Right atrium auricular region (tissue), 2 donors: ENCODE data around the gene NEGR1. TPM values are rescaled to one million over a fixed set of nuclear protein-coding genes. Genes with fewer than 3 reads are reported as not detected.

Experiments used
- DNase-seq: peaks from one replicate; pipeline ENCODE4 v3.0.0-alpha.2; 2019; ENCODE audit warnings: low spot score
- H3K27ac ChIP-seq, 2 donors: fragments of 200-600 bp; sonication (generic); 1 replicate in 1 of 2; 2 replicates in 1 of 2; pipeline ENCODE4 v1.5.1; 2016 to 2019
- H3K27me3 ChIP-seq, 2 donors: fragments of 200-600 bp; sonication (generic); one replicate each; pipeline versions ENCODE4 v1.5.1 to v1.6.0; 2017 to 2019
- H3K36me3 ChIP-seq: fragments of 200-600 bp; sonication (generic); one replicate; pipeline ENCODE4 v1.5.1; 2016
- H3K4me1 ChIP-seq, 2 donors: fragments of 200-600 bp; sonication (generic); one replicate each; pipeline versions ENCODE4 v1.5.1 to v1.6.0; 2017 to 2019
- H3K4me3 ChIP-seq, 2 donors: fragments of 200-600 bp; sonication (generic); 1 replicate in 1 of 2; 2 replicates in 1 of 2; pipeline ENCODE4 v1.5.1; 2017 to 2019; ENCODE audit warnings: mild to moderate bottlenecking in 1 of 2, moderate library complexity in 1 of 2
- H3K9me3 ChIP-seq, 2 donors: fragments of 200-600 bp; sonication (generic); one replicate each; pipeline ENCODE4 v1.5.1; 2019
- total RNA-seq, 2 donors: library from RNA; depleted of rRNA; stranded (reverse); fragments of >200 nt; gene quantifications; one replicate each; pipeline ENCODE4 v1.1.0, GENCODE V29; 2016
- TF ChIP-seq, protein P1 (sequence below), 2 donors: fragments of 200-600 bp; sonication (generic); IDR thresholded peaks; one replicate each; pipeline ENCODE4 v1.5.1; 2019; ENCODE audit warnings: antibody characterized with exemption in 2 of 2

The NEGR1 gene
- total RNA-seq, 2 donors from 2014 or later = 9.3 to 9.9 TPM

DNA sequence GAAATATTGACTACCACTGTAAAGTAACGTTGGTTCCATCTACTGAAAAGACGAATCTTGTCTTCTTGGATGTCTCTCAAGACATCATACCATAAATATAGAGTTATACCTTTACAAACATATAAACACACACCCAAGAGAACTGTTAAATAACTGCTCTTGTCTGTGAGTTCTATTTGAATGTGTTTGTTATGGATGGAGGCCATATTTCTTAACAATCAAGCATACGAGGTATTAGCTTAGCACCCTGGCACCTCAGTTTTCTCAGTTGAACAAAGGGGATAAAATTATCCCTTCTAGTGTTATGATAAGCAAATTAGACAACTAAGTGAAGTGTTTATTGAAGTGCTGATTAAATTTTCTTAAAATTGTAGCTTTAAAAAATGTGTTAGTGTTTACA, 864.9 kb downstream of the NEGR1 start:
- TF ChIP-seq, protein P1, sequence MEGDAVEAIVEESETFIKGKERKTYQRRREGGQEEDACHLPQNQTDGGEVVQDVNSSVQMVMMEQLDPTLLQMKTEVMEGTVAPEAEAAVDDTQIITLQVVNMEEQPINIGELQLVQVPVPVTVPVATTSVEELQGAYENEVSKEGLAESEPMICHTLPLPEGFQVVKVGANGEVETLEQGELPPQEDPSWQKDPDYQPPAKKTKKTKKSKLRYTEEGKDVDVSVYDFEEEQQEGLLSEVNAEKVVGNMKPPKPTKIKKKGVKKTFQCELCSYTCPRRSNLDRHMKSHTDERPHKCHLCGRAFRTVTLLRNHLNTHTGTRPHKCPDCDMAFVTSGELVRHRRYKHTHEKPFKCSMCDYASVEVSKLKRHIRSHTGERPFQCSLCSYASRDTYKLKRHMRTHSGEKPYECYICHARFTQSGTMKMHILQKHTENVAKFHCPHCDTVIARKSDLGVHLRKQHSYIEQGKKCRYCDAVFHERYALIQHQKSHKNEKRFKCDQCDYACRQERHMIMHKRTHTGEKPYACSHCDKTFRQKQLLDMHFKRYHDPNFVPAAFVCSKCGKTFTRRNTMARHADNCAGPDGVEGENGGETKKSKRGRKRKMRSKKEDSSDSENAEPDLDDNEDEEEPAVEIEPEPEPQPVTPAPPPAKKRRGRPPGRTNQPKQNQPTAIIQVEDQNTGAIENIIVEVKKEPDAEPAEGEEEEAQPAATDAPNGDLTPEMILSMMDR (IDR thresholded peaks at IDR 0.05) = no peak
- no peaks in the 10 kb centered on the region for H3K9me3 ChIP-seq
- H3K36me3 ChIP-seq = no peaks in the 10 kb centered on the region
- no peak overlapping the region for H3K4me3 ChIP-seq
- no peaks in the 10 kb centered on the region for H3K27me3 ChIP-seq
- no peak overlapping the region for H3K27ac ChIP-seq
- no peak for DNase-seq
- H3K4me1 ChIP-seq = no peaks in the 10 kb centered on the region

DNA sequence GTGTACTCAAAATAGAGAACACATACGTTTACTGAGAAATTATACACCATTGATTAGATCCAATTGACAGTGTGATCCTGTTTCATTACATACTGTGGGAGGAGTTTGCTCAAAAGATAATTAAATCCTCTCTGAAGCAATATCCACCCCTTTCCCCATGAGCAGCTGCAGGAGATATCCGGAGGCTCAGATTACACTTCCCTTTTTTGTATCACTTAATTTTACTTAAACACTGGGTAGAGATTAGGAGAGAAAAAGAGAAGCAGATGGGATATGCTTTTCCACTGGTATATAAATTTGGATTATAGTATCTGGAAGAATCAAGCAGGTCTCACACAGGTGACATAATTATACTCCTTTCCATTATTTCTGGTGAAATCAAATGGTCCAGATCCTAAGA, 868.2 kb downstream of the NEGR1 start:
- H3K4me1 ChIP-seq = no peaks in the 10 kb centered on the region
- H3K27me3 ChIP-seq = no peaks in the 10 kb centered on the region
- TF ChIP-seq, protein P1 (IDR thresholded peaks at IDR 0.05) = no peak
- H3K9me3 ChIP-seq = no peaks in the 10 kb centered on the region
- DNase-seq = no peak
- H3K36me3 ChIP-seq = no peaks in the 10 kb centered on the region
- no peak overlapping the region for H3K4me3 ChIP-seq
- no peak overlapping the region for H3K27ac ChIP-seq

DNA sequence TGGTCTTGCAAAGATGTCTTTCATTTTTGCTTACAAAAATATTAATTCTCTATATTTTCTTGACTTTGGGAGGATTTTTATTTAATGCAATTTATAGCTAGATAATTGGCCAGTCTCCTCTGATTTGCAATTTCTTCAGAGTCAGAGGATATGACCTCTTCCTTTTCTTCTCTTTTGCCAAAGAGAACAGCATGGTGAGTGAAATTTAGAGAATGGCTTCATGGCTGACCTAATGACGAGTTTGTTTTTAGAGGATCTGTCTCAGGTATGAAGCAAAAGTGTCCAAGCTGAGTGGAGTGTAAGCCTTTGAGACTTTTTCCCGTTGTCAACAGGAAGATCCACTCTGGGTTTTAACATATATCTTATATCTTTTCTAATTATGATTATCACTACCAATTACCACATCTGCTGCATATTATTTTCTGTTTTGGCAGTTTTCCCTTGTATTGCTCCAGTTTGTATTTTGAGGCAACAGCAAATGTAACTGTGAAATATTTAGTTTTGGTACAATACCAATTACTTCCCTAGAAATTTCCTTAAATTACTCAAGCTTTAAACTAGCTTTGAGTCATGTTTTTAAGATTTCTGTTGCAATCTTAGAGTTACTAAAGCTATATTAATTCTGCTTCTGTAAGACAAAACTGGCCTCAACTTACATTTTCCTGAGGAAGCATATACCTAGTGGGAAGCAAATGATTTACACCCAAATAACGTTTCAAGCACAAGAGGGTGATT, 868.7 kb downstream of the NEGR1 start:
- TF ChIP-seq, protein P1 (IDR thresholded peaks at IDR 0.05) = no peak
- H3K27ac ChIP-seq = no peak overlapping the region
- no peaks in the 10 kb centered on the region for H3K4me1 ChIP-seq
- H3K27me3 ChIP-seq = no peaks in the 10 kb centered on the region
- H3K4me3 ChIP-seq = no peak overlapping the region
- H3K9me3 ChIP-seq = no peaks in the 10 kb centered on the region
- H3K36me3 ChIP-seq = no peaks in the 10 kb centered on the region
- no peak for DNase-seq

DNA sequence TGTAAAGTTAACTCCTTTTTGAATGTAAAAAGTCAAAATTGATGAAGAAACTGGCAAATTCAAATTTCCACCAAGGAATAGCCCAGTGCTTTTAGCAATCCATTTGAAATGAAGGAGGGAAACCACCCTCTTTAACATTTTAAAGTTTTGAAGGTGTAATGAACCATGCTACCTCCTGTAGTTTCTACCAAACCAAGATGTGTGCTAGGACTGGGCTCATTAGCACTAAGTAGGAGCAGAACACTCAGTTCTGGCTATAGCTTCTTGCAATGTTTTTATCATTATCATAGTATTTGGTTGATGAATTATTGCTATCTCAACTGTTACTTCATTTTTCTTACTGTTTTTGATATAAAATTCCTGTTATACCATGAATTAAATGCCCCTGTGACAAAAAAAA, 882.3 kb downstream of the NEGR1 start:
- Histone ChIP-seq H3K4me3 (no peak overlapping the region), H3K27me3 (no peaks in the 10 kb centered on the region), H3K36me3 (no peaks in the 10 kb centered on the region), H3K4me1 (no peaks in the 10 kb centered on the region), H3K27ac (no peak overlapping the region), H3K9me3 (no peaks in the 10 kb centered on the region)
- TF ChIP-seq, protein P1 (IDR thresholded peaks at IDR 0.05) = no peak
- no peak for DNase-seq

DNA sequence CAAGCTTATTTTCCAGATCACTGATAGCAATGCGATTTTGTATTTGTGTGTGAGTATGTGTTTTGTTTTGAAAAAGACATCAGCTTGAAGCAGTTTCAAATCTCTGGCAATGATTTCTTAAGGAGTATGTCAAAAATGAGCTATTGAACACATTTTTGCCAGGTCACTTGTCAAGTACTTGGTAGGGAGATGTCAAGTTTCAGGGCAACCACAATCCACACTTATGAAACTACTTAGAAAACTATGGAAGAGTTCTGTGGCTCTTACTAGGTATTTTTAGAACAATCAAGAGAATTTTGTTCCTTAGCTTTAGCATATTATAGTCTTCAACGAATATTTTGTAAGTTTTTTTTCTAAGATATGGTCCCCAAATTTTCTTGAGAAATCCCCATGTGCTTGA, 882.7 kb downstream of the NEGR1 start:
- no peak for DNase-seq
- no peak overlapping the region for H3K27ac ChIP-seq
- H3K27me3 ChIP-seq = no peaks in the 10 kb centered on the region
- H3K4me1 ChIP-seq = no peaks in the 10 kb centered on the region
- TF ChIP-seq, protein P1 (IDR thresholded peaks at IDR 0.05) = no peak
- no peaks in the 10 kb centered on the region for H3K9me3 ChIP-seq
- no peak overlapping the region for H3K4me3 ChIP-seq
- H3K36me3 ChIP-seq = no peaks in the 10 kb centered on the region

DNA sequence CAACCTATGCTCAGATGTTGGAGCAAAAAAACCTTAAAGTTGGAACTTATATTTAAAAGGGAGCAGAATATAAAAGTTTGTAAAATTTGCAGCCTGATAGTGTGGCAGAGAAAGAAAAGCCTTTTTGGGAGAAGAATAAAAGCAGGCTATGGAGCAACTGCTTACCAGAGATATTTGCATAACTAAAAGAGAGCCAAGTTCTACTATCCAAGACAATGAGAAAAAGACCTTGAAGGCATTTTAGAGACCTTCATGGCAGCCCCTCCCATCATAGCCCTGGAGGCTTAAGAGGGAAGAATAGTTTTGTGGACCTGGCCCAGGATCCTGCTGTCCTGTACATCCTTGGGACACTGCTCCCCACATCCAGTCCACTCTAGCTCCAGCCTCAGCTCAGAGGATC, 889.0 kb downstream of the NEGR1 start:
- peaks cover 0 to 10% of the 10 kb centered on the region in 2 donors for H3K9me3 ChIP-seq
- DNase-seq = no peak
- H3K36me3 ChIP-seq = no peaks in the 10 kb centered on the region
- no peak overlapping the region for H3K27ac ChIP-seq
- H3K4me1 ChIP-seq = no peaks in the 10 kb centered on the region
- TF ChIP-seq, protein P1 (IDR thresholded peaks at IDR 0.05) = no peak
- H3K4me3 ChIP-seq = no peak overlapping the region
- H3K27me3 ChIP-seq = no peaks in the 10 kb centered on the region
